ENCODE results near the gene SLFN5. TPM values are rescaled to one million over a fixed set of nuclear protein-coding genes. Genes with fewer than 3 reads are reported as not detected.

Gene SLFN5
- total and polyA plus RNA-seq, 2 donors (not counting 1 experiment from before 2014, with no cell fraction given), result 0.82 to 12.5 TPM

DNA sequence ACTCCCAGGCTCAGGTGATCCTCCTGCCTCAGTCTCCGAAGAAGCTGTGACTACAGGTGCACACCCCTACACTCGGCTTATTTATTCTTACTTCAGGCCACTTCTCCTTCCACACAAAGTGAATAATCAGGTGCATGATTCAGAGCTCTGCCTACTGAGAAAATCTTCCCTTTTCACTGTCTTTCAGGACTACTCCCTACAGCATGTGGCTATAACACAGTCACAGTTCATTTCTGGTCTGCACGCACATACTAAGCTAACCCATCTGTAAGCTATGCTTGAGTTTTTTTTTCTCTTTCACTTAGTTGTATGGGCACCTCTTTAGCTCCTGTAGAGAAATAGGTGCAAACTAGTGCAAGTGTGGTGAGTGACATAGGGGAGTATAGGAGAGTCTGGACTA is 7.6 kb upstream of the SLFN5 start:
- H3K79me2 ChIP-seq (ENCODE audit: control insufficient read depth, insufficient read depth, low read length), result no peaks in the 10 kb centered on the region
- no peak for TF ChIP-seq EZH2 (IDR thresholded peaks at IDR 0.05; ENCODE audit: borderline replicate concordance, insufficient read depth, low read depth, low read length, poor library complexity, severe bottlenecking)
- TF ChIP-seq, protein P1, sequence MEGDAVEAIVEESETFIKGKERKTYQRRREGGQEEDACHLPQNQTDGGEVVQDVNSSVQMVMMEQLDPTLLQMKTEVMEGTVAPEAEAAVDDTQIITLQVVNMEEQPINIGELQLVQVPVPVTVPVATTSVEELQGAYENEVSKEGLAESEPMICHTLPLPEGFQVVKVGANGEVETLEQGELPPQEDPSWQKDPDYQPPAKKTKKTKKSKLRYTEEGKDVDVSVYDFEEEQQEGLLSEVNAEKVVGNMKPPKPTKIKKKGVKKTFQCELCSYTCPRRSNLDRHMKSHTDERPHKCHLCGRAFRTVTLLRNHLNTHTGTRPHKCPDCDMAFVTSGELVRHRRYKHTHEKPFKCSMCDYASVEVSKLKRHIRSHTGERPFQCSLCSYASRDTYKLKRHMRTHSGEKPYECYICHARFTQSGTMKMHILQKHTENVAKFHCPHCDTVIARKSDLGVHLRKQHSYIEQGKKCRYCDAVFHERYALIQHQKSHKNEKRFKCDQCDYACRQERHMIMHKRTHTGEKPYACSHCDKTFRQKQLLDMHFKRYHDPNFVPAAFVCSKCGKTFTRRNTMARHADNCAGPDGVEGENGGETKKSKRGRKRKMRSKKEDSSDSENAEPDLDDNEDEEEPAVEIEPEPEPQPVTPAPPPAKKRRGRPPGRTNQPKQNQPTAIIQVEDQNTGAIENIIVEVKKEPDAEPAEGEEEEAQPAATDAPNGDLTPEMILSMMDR (IDR thresholded peaks at IDR 0.05), result no peak
- H4K20me1 ChIP-seq (ENCODE audit: control insufficient read depth, insufficient read depth, low read length, poor library complexity, severe bottlenecking), result no peaks in the 10 kb centered on the region
- no peak overlapping the region for H2AFZ ChIP-seq (ENCODE audit: insufficient read depth, low read depth, low read length, poor library complexity, severe bottlenecking)
- H3K27ac Mint-ChIP-seq, result no peak overlapping the region
- peaks cover 4 to 7% of the 10 kb centered on the region in 2 donors for H3K4me1 ChIP-seq (ENCODE audit: control insufficient read depth in 2 of 2, insufficient read depth in 2 of 2, low read length in 2 of 2)
- H3K4me3 Mint-ChIP-seq, result no peak overlapping the region
- CTCF ChIA-PET, result interaction anchor here (0.7 kb wide), 1 partner anchor 304 kb away, joined by 3 read pairs; no protein-coding TSS in a partner anchor
- no peaks in the 10 kb centered on the region for H3K9me3 ChIP-seq (ENCODE audit: control extremely low read depth in 1 of 3, control insufficient read depth in 2 of 3, insufficient read depth in 1 of 3, low read length in 2 of 3)
- peaks cover 12% of the 10 kb centered on the region for H3K4me1 Mint-ChIP-seq
- intact Hi-C loops (cut with micrococcal nuclease), result no loop called here
- POLR2A ChIA-PET, result no interaction called here
- H3K27ac ChIP-seq (ENCODE audit: low read length in 2 of 2), result no peak overlapping the region
- H3K9me3 Mint-ChIP-seq (ENCODE audit: insufficient read depth), result no peaks in the 10 kb centered on the region
- H3K9ac ChIP-seq (ENCODE audit: low read length), result no peak overlapping the region
- WGBS (ENCODE audit: insufficient coverage), result 81% methylated on average over 2 of the region's 3 CpGs
- no peak overlapping the region for H3K4me3 ChIP-seq (ENCODE audit: control extremely low read depth in 1 of 5, extremely low read depth in 1 of 5, insufficient read depth in 1 of 5, low read depth in 2 of 5, low read length in 4 of 5)
- ATAC-seq (ENCODE audit: low read depth) (no peak), DNase-seq (no peak)
- no peaks in the 10 kb centered on the region for H3K36me3 ChIP-seq (replicated peaks in 1 of 2; ENCODE audit: control extremely low read depth in 1 of 2, control insufficient read depth in 1 of 2, extremely low read depth in 1 of 2, insufficient read depth in 2 of 2, low read length in 1 of 2)
- peaks cover 41% of the 10 kb centered on the region for H3K27me3 Mint-ChIP-seq
- no peak overlapping the region for H3K4me2 ChIP-seq (replicated peaks; ENCODE audit: low read depth, low read length, poor library complexity, severe bottlenecking)
- peaks cover 0 to 23% (median 10%) of the 10 kb centered on the region in 4 experiments for H3K27me3 ChIP-seq (replicated peaks in 1 of 4; ENCODE audit: control extremely low read depth in 1 of 4, control insufficient read depth in 3 of 4, insufficient read depth in 4 of 4, low read length in 3 of 4)

DNA sequence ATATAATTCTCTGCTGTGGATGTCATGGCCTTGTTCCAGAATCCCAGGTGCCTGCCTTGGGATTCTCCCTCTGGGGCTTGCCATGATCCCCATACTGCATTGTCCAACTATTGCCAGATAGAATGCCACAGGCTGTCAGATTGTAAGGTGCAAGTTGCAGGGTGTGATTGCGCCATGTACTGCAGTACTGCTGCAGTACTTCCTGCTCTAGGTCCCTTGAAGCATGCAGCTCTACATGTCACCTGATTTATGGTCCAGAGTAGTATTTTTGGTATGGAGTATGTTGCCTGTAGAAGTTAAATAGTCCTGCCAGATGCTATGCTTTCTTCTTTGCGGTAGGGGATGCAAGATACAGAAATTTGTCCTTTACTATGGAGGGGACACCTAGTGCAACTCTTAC is 7.0 kb upstream of the SLFN5 start:
- Histone ChIP-seq H3K79me2 (ENCODE audit: control insufficient read depth, insufficient read depth, low read length) (no peaks in the 10 kb centered on the region), H3K4me1 (ENCODE audit: control insufficient read depth in 2 of 2, insufficient read depth in 2 of 2, low read length in 2 of 2) (peaks cover 4 to 7% of the 10 kb centered on the region in 2 donors), H3K27ac (ENCODE audit: low read length in 2 of 2) (no peak overlapping the region), H3K27me3 (replicated peaks in 1 of 4; ENCODE audit: control extremely low read depth in 1 of 4, control insufficient read depth in 3 of 4, insufficient read depth in 4 of 4, low read length in 3 of 4) (peaks cover 0 to 23% (median 10%) of the 10 kb centered on the region in 4 experiments), H2AFZ (ENCODE audit: insufficient read depth, low read depth, low read length, poor library complexity, severe bottlenecking) (no peak overlapping the region), H3K9me3 (ENCODE audit: control extremely low read depth in 1 of 3, control insufficient read depth in 2 of 3, insufficient read depth in 1 of 3, low read length in 2 of 3) (no peaks in the 10 kb centered on the region), H4K20me1 (ENCODE audit: control insufficient read depth, insufficient read depth, low read length, poor library complexity, severe bottlenecking) (no peaks in the 10 kb centered on the region), H3K4me3 (ENCODE audit: control extremely low read depth in 1 of 5, extremely low read depth in 1 of 5, insufficient read depth in 1 of 5, low read depth in 2 of 5, low read length in 4 of 5) (no peak overlapping the region), H3K9ac (ENCODE audit: low read length) (no peak overlapping the region), H3K36me3 (replicated peaks in 1 of 2; ENCODE audit: control extremely low read depth in 1 of 2, control insufficient read depth in 1 of 2, extremely low read depth in 1 of 2, insufficient read depth in 2 of 2, low read length in 1 of 2) (no peaks in the 10 kb centered on the region), H3K4me2 (replicated peaks; ENCODE audit: low read depth, low read length, poor library complexity, severe bottlenecking) (no peak overlapping the region)
- peaks cover 12% of the 10 kb centered on the region for H3K4me1 Mint-ChIP-seq
- ChIA-PET CTCF (interaction anchor here (0.7 kb wide), 1 partner anchor 304 kb away, joined by 3 read pairs; no protein-coding TSS in a partner anchor), POLR2A (no interaction called here)
- WGBS (ENCODE audit: insufficient coverage), result 55% methylated on average over 1 of the region's 2 CpGs
- TF ChIP-seq, protein P1 (IDR thresholded peaks at IDR 0.05), result no peak
- no peak for TF ChIP-seq EZH2 (IDR thresholded peaks at IDR 0.05; ENCODE audit: borderline replicate concordance, insufficient read depth, low read depth, low read length, poor library complexity, severe bottlenecking)
- peaks cover 34% of the 10 kb centered on the region for H3K27me3 Mint-ChIP-seq
- DNase-seq (no peak), ATAC-seq (ENCODE audit: low read depth) (no peak)
- no peaks in the 10 kb centered on the region for H3K9me3 Mint-ChIP-seq (ENCODE audit: insufficient read depth)
- no peak overlapping the region for H3K4me3 Mint-ChIP-seq
- intact Hi-C loops (cut with micrococcal nuclease), result no loop called here
- H3K27ac Mint-ChIP-seq, result no peak overlapping the region
